RWPE2 (cell line): ENCODE measurements around the gene EIF2B5.

Source experiments
- ATAC-seq: fragments of 200-7000 bp; cut with Tn5 transposase; 3 replicates; pipeline ENCODE4 v1.9.1; 2021; ENCODE audit warnings: low read depth
- DNase-seq: peaks from one replicate; pipeline ENCODE4 v3.0.0-alpha.2; 2020; ENCODE audit warnings: low spot score
- H3K27ac ChIP-seq: fragments of 450-650 bp; 2 replicates; pipeline ENCODE4 v1.5.1; 2017; ENCODE audit warnings: mild to moderate bottlenecking; ENCODE audit not compliant: poor library complexity, severe bottlenecking
- H3K27me3 ChIP-seq: fragments of 250-450 bp; sonication (Bioruptor Pico); 2 replicates; pipeline ENCODE4 v1.5.1; 2021; ENCODE audit warnings: mild to moderate bottlenecking, moderate library complexity; ENCODE audit not compliant: insufficient read depth, poor library complexity, severe bottlenecking
- H3K36me3 ChIP-seq: fragments of 250-450 bp; sonication (Bioruptor Pico); 2 replicates; pipeline ENCODE4 v1.5.1; 2020; ENCODE audit warnings: low read depth, mild to moderate bottlenecking, moderate library complexity
- H3K4me1 ChIP-seq: fragments of 250-450 bp; sonication (Bioruptor Pico); 2 replicates; pipeline ENCODE4 v1.5.1; 2021; ENCODE audit warnings: mild to moderate bottlenecking, moderate library complexity; ENCODE audit not compliant: insufficient read depth, poor library complexity, severe bottlenecking
- H3K4me3 ChIP-seq: fragments of 250-450 bp; sonication (Bioruptor Pico); 2 replicates; pipeline ENCODE4 v1.5.1; 2021; ENCODE audit warnings: mild to moderate bottlenecking, moderate library complexity; ENCODE audit not compliant: severe bottlenecking
- H3K9me3 ChIP-seq: fragments of 250-450 bp; sonication (Bioruptor Pico); 2 replicates; pipeline ENCODE4 v1.5.1; 2021; ENCODE audit warnings: mild to moderate bottlenecking, moderate library complexity; ENCODE audit not compliant: severe bottlenecking
- CTCF ChIP-seq: fragments of 450-650 bp; IDR thresholded peaks from one replicate; pipeline ENCODE4 v1.5.1; 2017; ENCODE audit warnings: mild to moderate bottlenecking, moderate library complexity; ENCODE audit not compliant: poor library complexity, severe bottlenecking

EIF2B5 gene

GRCh38 chr3:184186902-184187207 lies 51.7 kb downstream of the EIF2B5 start:
- ATAC-seq (no peak), DNase-seq (no peak)
- Histone ChIP-seq H3K4me1 (peaks cover 3% of the 10 kb centered on the region), H3K4me3 (peak overlapping the region; percentile 76), H3K27ac (no peak overlapping the region), H3K9me3 (no peaks in the 10 kb centered on the region), H3K27me3 (no peaks in the 10 kb centered on the region), H3K36me3 (peaks cover 69% of the 10 kb centered on the region)
- no peak for TF ChIP-seq CTCF

GRCh38 chr3:184188080-184188479 lies 52.9 kb downstream of the EIF2B5 start:
- Histone ChIP-seq H3K27ac (no peak overlapping the region), H3K9me3 (no peaks in the 10 kb centered on the region), H3K36me3 (peaks cover 67% of the 10 kb centered on the region), H3K27me3 (no peaks in the 10 kb centered on the region), H3K4me3 (no peak overlapping the region), H3K4me1 (peaks cover 3% of the 10 kb centered on the region)
- TF ChIP-seq CTCF: no peak
- no peak for DNase-seq
- ATAC-seq: no peak

GRCh38 chr3:184189421-184189820 lies 54.3 kb downstream of the EIF2B5 start:
- H3K36me3 ChIP-seq: peaks cover 69% of the 10 kb centered on the region
- no peak overlapping the region for H3K27ac ChIP-seq
- H3K27me3 ChIP-seq: no peaks in the 10 kb centered on the region
- peaks cover 3% of the 10 kb centered on the region for H3K4me1 ChIP-seq
- H3K4me3 ChIP-seq: no peak overlapping the region
- no peaks in the 10 kb centered on the region for H3K9me3 ChIP-seq
- ATAC-seq (no peak), DNase-seq (no peak)
- no peak for TF ChIP-seq CTCF

GRCh38 chr3:184192889-184193288 lies 57.7 kb downstream of the EIF2B5 start:
- H3K9me3 ChIP-seq: no peaks in the 10 kb centered on the region
- no peaks in the 10 kb centered on the region for H3K4me1 ChIP-seq
- no peak for TF ChIP-seq CTCF
- peaks cover 57% of the 10 kb centered on the region for H3K36me3 ChIP-seq
- no peak overlapping the region for H3K27ac ChIP-seq
- H3K4me3 ChIP-seq: no peak overlapping the region
- no peaks in the 10 kb centered on the region for H3K27me3 ChIP-seq
- ATAC-seq (no peak), DNase-seq (no peak)

GRCh38 chr3:184193991-184194539 lies 58.9 kb downstream of the EIF2B5 start:
- H3K27me3 ChIP-seq: no peaks in the 10 kb centered on the region
- no peak for TF ChIP-seq CTCF
- no peak for ATAC-seq
- no peaks in the 10 kb centered on the region for H3K4me1 ChIP-seq
- H3K4me3 ChIP-seq: no peak overlapping the region
- DNase-seq: no peak
- peaks cover 45% of the 10 kb centered on the region for H3K36me3 ChIP-seq
- no peak overlapping the region for H3K27ac ChIP-seq
- H3K9me3 ChIP-seq: no peaks in the 10 kb centered on the region
